ENCODE measurements around the gene DRAXIN. TPM values are rescaled to one million over a fixed set of nuclear protein-coding genes. Genes with fewer than 3 reads are reported as not detected.

The DRAXIN gene
- total RNA-seq, 1 donor from 2014 or later, result 0.05 TPM

DNA sequence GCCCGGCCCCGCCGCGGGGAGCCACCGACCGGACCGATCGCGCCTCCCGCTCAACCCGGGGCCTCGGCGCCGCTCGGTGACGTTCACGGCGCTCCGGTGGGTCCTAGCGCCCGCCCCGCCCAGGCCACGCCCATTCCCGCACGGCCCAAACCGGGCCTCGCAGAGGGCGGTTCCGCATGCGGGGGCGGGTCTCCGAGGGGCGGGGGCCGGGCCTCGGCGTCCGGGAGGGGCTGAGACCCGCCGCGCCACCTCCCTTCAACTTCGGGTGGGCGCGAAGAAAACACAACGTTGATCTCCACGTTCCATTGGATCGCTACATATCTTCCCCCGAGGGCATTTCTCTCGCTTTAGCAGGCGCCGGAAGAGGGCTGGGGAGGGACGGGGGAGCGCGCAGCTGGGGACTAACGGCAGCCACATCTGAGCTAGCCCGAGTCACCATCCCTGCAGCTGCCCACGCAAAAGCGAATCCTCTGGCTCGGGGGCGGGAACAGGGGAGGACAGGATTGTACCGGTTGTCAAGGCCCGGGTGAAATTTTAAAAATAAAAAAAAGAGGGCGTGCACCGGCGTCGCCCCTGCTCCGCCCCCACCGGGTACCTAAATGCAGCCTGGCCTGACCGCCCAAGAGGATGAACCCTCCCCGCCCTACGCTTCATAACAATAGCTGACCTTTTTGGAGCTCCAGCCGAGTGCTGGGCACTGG, 10.3 kb upstream of the DRAXIN start, which contains the start of gene MAD2L2:
Gene MAD2L2 (minus strand): TSS at position 78 of the 701 bp plus-strand sequence. CDS start 547 bp downstream, outside the sequence.
- H3K9me3 ChIP-seq (replicated peaks), result no peaks in the 10 kb centered on the region
- peak within 1 kb of the TSS; percentile 84 for H3K27ac ChIP-seq (replicated peaks)
- peaks cover 5% of the 10 kb centered on the region for H3K36me3 ChIP-seq
- TF ChIP-seq, protein P1, sequence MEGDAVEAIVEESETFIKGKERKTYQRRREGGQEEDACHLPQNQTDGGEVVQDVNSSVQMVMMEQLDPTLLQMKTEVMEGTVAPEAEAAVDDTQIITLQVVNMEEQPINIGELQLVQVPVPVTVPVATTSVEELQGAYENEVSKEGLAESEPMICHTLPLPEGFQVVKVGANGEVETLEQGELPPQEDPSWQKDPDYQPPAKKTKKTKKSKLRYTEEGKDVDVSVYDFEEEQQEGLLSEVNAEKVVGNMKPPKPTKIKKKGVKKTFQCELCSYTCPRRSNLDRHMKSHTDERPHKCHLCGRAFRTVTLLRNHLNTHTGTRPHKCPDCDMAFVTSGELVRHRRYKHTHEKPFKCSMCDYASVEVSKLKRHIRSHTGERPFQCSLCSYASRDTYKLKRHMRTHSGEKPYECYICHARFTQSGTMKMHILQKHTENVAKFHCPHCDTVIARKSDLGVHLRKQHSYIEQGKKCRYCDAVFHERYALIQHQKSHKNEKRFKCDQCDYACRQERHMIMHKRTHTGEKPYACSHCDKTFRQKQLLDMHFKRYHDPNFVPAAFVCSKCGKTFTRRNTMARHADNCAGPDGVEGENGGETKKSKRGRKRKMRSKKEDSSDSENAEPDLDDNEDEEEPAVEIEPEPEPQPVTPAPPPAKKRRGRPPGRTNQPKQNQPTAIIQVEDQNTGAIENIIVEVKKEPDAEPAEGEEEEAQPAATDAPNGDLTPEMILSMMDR (IDR thresholded peaks at IDR 0.05; ENCODE audit: borderline replicate concordance), result no peak
- peak; percentile 91 for DNase-seq
- H3K4me3 ChIP-seq, result peak within 1 kb of the TSS; percentile 98
- peaks cover 28% of the 10 kb centered on the region for H3K4me1 ChIP-seq
- intact Hi-C loops (cut with micrococcal nuclease), result no loop called here
- H3K27me3 ChIP-seq (ENCODE audit: low read depth), result peaks cover 13% of the 10 kb centered on the region

DNA sequence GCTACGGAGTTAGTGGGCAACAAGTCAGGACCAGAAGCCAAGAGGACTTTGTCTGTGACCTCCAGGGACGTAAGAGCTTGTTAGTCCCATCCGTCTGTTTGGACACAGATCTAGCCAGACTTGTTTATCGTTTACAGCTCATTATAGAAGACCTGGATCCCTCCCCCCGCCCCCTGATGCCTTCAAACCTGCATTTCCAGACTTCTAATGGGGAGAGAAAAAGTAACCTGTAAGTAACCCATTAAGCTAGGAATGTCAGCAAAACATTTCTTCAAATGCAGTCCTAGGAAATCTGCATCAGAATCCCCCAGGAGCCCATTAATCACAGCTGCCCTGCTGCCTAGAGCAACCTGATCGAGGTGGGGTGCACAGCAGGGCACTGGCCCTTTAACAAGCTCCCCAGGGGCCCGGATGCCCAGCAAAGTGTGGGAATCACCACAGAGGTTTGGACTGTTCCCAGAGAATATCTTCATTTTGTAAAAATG, 9.2 kb upstream of the DRAXIN start:
- TF ChIP-seq, protein P1 (IDR thresholded peaks at IDR 0.05; ENCODE audit: borderline replicate concordance), result no peak
- peaks cover 28% of the 10 kb centered on the region for H3K4me1 ChIP-seq
- no peak overlapping the region for H3K27ac ChIP-seq (replicated peaks)
- no peak for DNase-seq
- no peaks in the 10 kb centered on the region for H3K36me3 ChIP-seq
- peaks cover 20% of the 10 kb centered on the region for H3K27me3 ChIP-seq (ENCODE audit: low read depth)
- no peaks in the 10 kb centered on the region for H3K9me3 ChIP-seq (replicated peaks)
- no peak overlapping the region for H3K4me3 ChIP-seq
- intact Hi-C loops (cut with micrococcal nuclease), result no loop called here

GRCh38 chr1:11682799-11683198, 8.7 kb upstream of the DRAXIN start:
- intact Hi-C loops (cut with micrococcal nuclease), result no loop called here
- H3K27ac ChIP-seq (replicated peaks), result no peak overlapping the region
- TF ChIP-seq, protein P1 (IDR thresholded peaks at IDR 0.05; ENCODE audit: borderline replicate concordance), result no peak

GRCh38 chr1:11684070-11684469, 7.4 kb upstream of the DRAXIN start:
- Histone ChIP-seq H3K4me3 (no peak overlapping the region), H3K27ac (replicated peaks) (no peak overlapping the region), H3K27me3 (ENCODE audit: low read depth) (peaks cover 37% of the 10 kb centered on the region), H3K9me3 (replicated peaks) (no peaks in the 10 kb centered on the region), H3K4me1 (peaks cover 28% of the 10 kb centered on the region), H3K36me3 (no peaks in the 10 kb centered on the region)
- intact Hi-C loops (cut with micrococcal nuclease), result no loop called here
- DNase-seq, result no peak
- TF ChIP-seq, protein P1 (IDR thresholded peaks at IDR 0.05; ENCODE audit: borderline replicate concordance), result no peak

More at GRCh38 chr1:11682799-11683198, 8.7 kb upstream of the DRAXIN start:
- peaks cover 28% of the 10 kb centered on the region for H3K4me1 ChIP-seq
- H3K36me3 ChIP-seq, result no peaks in the 10 kb centered on the region
- DNase-seq, result no peak
- no peak overlapping the region for H3K4me3 ChIP-seq
- peaks cover 24% of the 10 kb centered on the region for H3K27me3 ChIP-seq (ENCODE audit: low read depth)
- no peaks in the 10 kb centered on the region for H3K9me3 ChIP-seq (replicated peaks)

GRCh38 chr1:11685210-11685752, 6.2 kb upstream of the DRAXIN start:
- no peak for DNase-seq
- H3K27me3 ChIP-seq (ENCODE audit: low read depth), result peaks cover 49% of the 10 kb centered on the region
- H3K4me3 ChIP-seq, result no peak overlapping the region
- H3K4me1 ChIP-seq, result peaks cover 20% of the 10 kb centered on the region
- intact Hi-C loops (cut with micrococcal nuclease), result no loop called here
- H3K27ac ChIP-seq (replicated peaks), result no peak overlapping the region
- H3K9me3 ChIP-seq (replicated peaks), result no peaks in the 10 kb centered on the region
- H3K36me3 ChIP-seq, result no peaks in the 10 kb centered on the region
- TF ChIP-seq, protein P1 (IDR thresholded peaks at IDR 0.05; ENCODE audit: borderline replicate concordance), result no peak
